HG03575 (cell line): ENCODE data around the gene CNNM3.

ENCODE experiments used
- ATAC-seq: cut with Tn5 transposase; IDR thresholded peaks from one replicate; pipeline ENCODE4 v1.9.1; 2021; ENCODE audit not compliant: unreplicated experiment, insufficient number of reproducible peaks, low FRiP score; ENCODE audit errors: extremely low read depth

The CNNM3 gene

GRCh38 chr2:96832754-96833507 lies 16.9 kb downstream of the CNNM3 start:
- no peak for ATAC-seq

GRCh38 chr2:96835830-96836229 lies 19.8 kb downstream of the CNNM3 start:
- no peak for ATAC-seq

GRCh38 chr2:96837575-96837974 lies 21.5 kb downstream of the CNNM3 start:
- ATAC-seq: no peak

GRCh38 chr2:96838345-96839292 lies 22.6 kb downstream of the CNNM3 start:
- no peak for ATAC-seq

GRCh38 chr2:96839293-96839874 lies 23.3 kb downstream of the CNNM3 start:
- ATAC-seq: no peak

- no peak for ATAC-seq
Observed at GRCh38 chr2:96839875-96840850, 24.1 kb downstream of the CNNM3 start.

- no peak for ATAC-seq
Observed at GRCh38 chr2:96841701-96842495, 25.8 kb downstream of the CNNM3 start.

- no peak for ATAC-seq
Observed at GRCh38 chr2:96842600-96842999, 26.5 kb downstream of the CNNM3 start.

- ATAC-seq: no peak
Observed at GRCh38 chr2:96843538-96844268, 27.6 kb downstream of the CNNM3 start, which contains the start of gene ANKRD23. TSS of gene ANKRD23 (minus strand) at chr2:96844021. CDS start at chr2:96843992, 29 bp downstream.

- ATAC-seq: no peak
Observed at GRCh38 chr2:96844405-96844808, 28.3 kb downstream of the CNNM3 start.

GRCh38 chr2:96846825-96847224 lies 30.8 kb downstream of the CNNM3 start:
- no peak for ATAC-seq

GRCh38 chr2:96847586-96847985 lies 31.5 kb downstream of the CNNM3 start:
- no peak for ATAC-seq

GRCh38 chr2:96848264-96848663 lies 32.2 kb downstream of the CNNM3 start:
- no peak for ATAC-seq

GRCh38 chr2:96852667-96853066 lies 36.6 kb downstream of the CNNM3 start:
- no peak for ATAC-seq

- ATAC-seq: no peak
Observed at GRCh38 chr2:96853321-96853720, 37.3 kb downstream of the CNNM3 start.

- no peak for ATAC-seq
Observed at GRCh38 chr2:96856776-96857666, 41.0 kb downstream of the CNNM3 start.
